A673 (cell line): Measurements from ENCODE around the gene NKIRAS2. TPM values are rescaled to one million over a fixed set of nuclear protein-coding genes. Genes with fewer than 3 reads are reported as not detected.

Experiments used
- BruUV-seq: library from RNA; stranded (reverse); fragments of 400-500 nt; replicated peaks from 2 replicates; lab custom pipeline; 2021; lab: Mats Ljungman, UMichigan
- CTCF ChIA-PET: fragments of 300-600 bp; sonication (Branson Sonifier 250); formaldehyde crosslinking; loops from one replicate; lab custom pipeline; 2022; ENCODE audit warnings: antibody characterized with exemption; lab: Charles Lee
- POLR2A ChIA-PET: fragments of 300-600 bp; sonication (Branson Sonifier 250); formaldehyde crosslinking; loops from one replicate; lab custom pipeline; 2022; ENCODE audit warnings: antibody characterized with exemption; ENCODE audit not compliant: low non-redundant PET; lab: Charles Lee
- DNase-seq: peaks from one replicate; pipeline ENCODE4 v3.0.0-alpha.2; 2015; ENCODE audit warnings: low spot score
- H3K27ac ChIP-seq: fragments of 200-600 bp; sonication (generic); 2 replicates; pipeline ENCODE4 v1.5.1; 2016; ENCODE audit warnings: mixed run types, low read depth, mild to moderate bottlenecking, mixed read lengths, antibody characterized with exemption, low read length; ENCODE audit not compliant: poor library complexity, severe bottlenecking
- H3K27me3 ChIP-seq: fragments of 200-600 bp; sonication (generic); replicated peaks from 2 replicates; pipeline ENCODE4 v1.6.1; 2017; ENCODE audit warnings: mixed run types, low read depth, mild to moderate bottlenecking, mixed read lengths, antibody characterized with exemption, low read length; ENCODE audit not compliant: insufficient read depth, poor library complexity
- H3K36me3 ChIP-seq: fragments of 200-600 bp; sonication (generic); 2 replicates; pipeline ENCODE4 v1.6.1; 2016; ENCODE audit warnings: mixed run types, mild to moderate bottlenecking, mixed read lengths, antibody characterized with exemption, low read length; ENCODE audit not compliant: insufficient read depth, poor library complexity, severe bottlenecking
- H3K4me1 ChIP-seq: fragments of 200-600 bp; sonication (generic); 2 replicates; pipeline ENCODE4 v1.6.1; 2017; ENCODE audit warnings: mixed run types, mild to moderate bottlenecking, mixed read lengths, antibody characterized with exemption, low read length; ENCODE audit not compliant: insufficient read depth, poor library complexity, severe bottlenecking
- H3K4me3 ChIP-seq: fragments of 200-600 bp; sonication (generic); 2 replicates; pipeline ENCODE4 v1.5.1; 2016; ENCODE audit warnings: low read depth, mixed run types, mild to moderate bottlenecking, mixed read lengths, low read length; ENCODE audit not compliant: poor library complexity, severe bottlenecking
- H3K9me3 ChIP-seq: fragments of 200-600 bp; sonication (generic); 2 replicates; pipeline ENCODE4 v1.6.1; 2016; ENCODE audit warnings: mixed run types, low read depth, mild to moderate bottlenecking, mixed read lengths, antibody characterized with exemption, low read length; ENCODE audit not compliant: poor library complexity, severe bottlenecking
- CTCF ChIP-seq: fragments of 300-800, 200-600 bp; sonication (generic); conservative IDR thresholded peaks from 2 replicates; pipeline ENCODE4 v1.5.1; 2017; ENCODE audit warnings: low read depth, mild to moderate bottlenecking, antibody characterized with exemption, low read length, moderate library complexity, mixed read lengths
- EZH2 ChIP-seq: fragments of 200-600 bp; sonication (generic); IDR thresholded peaks from 2 replicates; pipeline ENCODE4 v1.6.1; 2017; ENCODE audit warnings: borderline replicate concordance, low read depth, mild to moderate bottlenecking, mixed read lengths, antibody characterized with exemption, low read length; ENCODE audit not compliant: poor library complexity, severe bottlenecking
- intact Hi-C: fragments of 100-400 bp; cut with micrococcal nuclease; formaldehyde crosslinking; loops from one replicate; pipeline ENCODE4 v1.10.0; 2022; ENCODE audit not compliant: unreplicated experiment
- total RNA-seq: library from RNA; stranded (reverse); gene quantifications from 2 replicates; pipeline ENCODE4 v1.2.3, GENCODE V29; 2021

NKIRAS2 gene
- total RNA-seq, 1 experiment from 2014 or later, result 28.7 TPM

GRCh38 chr17:42047343-42047742, 27.5 kb downstream of the NKIRAS2 start:
- Histone ChIP-seq H3K4me3 (no peak overlapping the region), H3K27ac (no peak overlapping the region), H3K27me3 (no peaks in the 10 kb centered on the region), H3K36me3 (no peaks in the 10 kb centered on the region), H3K4me1 (no peaks in the 10 kb centered on the region), H3K9me3 (no peaks in the 10 kb centered on the region)
- BruUV-seq, result no TSS peak
- intact Hi-C loops, result no loop called here
- TF ChIP-seq EZH2 (no peak), CTCF (no peak)
- no peak for DNase-seq
- POLR2A ChIA-PET, result no interaction called here
- CTCF ChIA-PET, result no interaction called here

- CTCF ChIA-PET, result no interaction called here
- H3K4me3 ChIP-seq, result peak overlapping the region; percentile 52
- intact Hi-C loops, result no loop called here
- H3K4me1 ChIP-seq, result no peaks in the 10 kb centered on the region
- no peak for TF ChIP-seq CTCF
- no peak for TF ChIP-seq EZH2
- POLR2A ChIA-PET, result interaction anchor here (0.6 kb wide), 1 partner anchor 191 kb away, joined by 3 read pairs; no protein-coding TSS in a partner anchor
- BruUV-seq, result no TSS peak
- H3K36me3 ChIP-seq, result no peaks in the 10 kb centered on the region
- no peaks in the 10 kb centered on the region for H3K9me3 ChIP-seq
- DNase-seq, result no peak
- H3K27me3 ChIP-seq, result no peaks in the 10 kb centered on the region
- no peak overlapping the region for H3K27ac ChIP-seq
These were observed 30.0 kb downstream of the NKIRAS2 start for GRCh38 chr17:42049834-42050392.

- H3K9me3 ChIP-seq, result no peaks in the 10 kb centered on the region
- POLR2A ChIA-PET, result no interaction called here
- H3K4me3 ChIP-seq, result peak within 1 kb of the TSS; percentile 52
- TF ChIP-seq EZH2 (no peak), CTCF (no peak)
- CTCF ChIA-PET, result no interaction called here
- H3K27me3 ChIP-seq, result no peaks in the 10 kb centered on the region
- BruUV-seq, result no TSS peak
- no peaks in the 10 kb centered on the region for H3K36me3 ChIP-seq
- DNase-seq, result peak; percentile 40
- intact Hi-C loops, result no loop called here
- H3K4me1 ChIP-seq, result no peaks in the 10 kb centered on the region
- H3K27ac ChIP-seq, result no peak within 1 kb of the TSS
These were observed 30.6 kb downstream of the NKIRAS2 start, which contains the start of gene C17orf113 for GRCh38 chr17:42050393-42051012. Gene C17orf113, minus strand, starts transcription at chr17:42050601. Its CDS starts 7,225 bp downstream, at chr17:42043376.
